ENCODE data around the gene AMBP.

DNA sequence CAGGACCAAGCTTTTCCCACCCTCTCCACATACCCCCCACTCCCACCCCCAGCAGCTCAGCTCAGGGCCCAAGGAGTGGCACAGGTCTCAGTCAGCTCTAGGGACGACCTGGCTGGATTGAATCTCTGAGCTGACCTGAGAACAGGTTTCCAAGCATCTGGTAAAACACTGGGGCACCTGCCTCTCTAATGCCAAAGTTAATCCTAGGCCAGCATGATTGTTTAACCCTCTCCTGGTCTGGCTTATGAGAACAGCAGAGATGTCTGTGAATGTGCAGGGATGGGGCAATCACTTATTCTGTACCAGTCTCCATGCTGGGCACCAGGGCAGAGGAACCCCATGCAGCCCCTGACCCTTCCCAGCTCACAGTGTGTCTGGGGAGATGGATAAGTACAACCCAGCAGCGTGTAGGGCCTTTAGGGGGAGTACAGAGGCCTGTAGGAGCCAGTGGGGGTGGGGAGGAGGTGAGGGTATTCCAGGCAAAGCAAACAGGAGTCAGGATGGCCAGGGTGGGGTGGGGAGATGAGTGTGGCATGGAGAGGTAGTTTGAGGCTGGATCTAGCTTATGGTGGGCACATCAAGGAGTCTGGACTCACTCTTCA lies 21.7 kb upstream of the AMBP start:
- TF ChIP-seq CEBPB (IDR thresholded peaks at IDR 0.05) (no peak), ZFP36 (IDR thresholded peaks at IDR 0.05; ENCODE audit: borderline replicate concordance, partially characterized antibody) (no peak), JUNB (IDR thresholded peaks at IDR 0.05) (no peak), CHD4 (IDR thresholded peaks at IDR 0.05; ENCODE audit: borderline replicate concordance) (no peak), BHLHE40 (IDR thresholded peaks at IDR 0.05; ENCODE audit: low read depth, low read length) (no peak), EP300 (IDR thresholded peaks at IDR 0.05) (no peak), CHD2 (IDR thresholded peaks at IDR 0.05; ENCODE audit: low read length, partially characterized antibody) (no peak)
- TF ChIP-seq, protein P1, sequence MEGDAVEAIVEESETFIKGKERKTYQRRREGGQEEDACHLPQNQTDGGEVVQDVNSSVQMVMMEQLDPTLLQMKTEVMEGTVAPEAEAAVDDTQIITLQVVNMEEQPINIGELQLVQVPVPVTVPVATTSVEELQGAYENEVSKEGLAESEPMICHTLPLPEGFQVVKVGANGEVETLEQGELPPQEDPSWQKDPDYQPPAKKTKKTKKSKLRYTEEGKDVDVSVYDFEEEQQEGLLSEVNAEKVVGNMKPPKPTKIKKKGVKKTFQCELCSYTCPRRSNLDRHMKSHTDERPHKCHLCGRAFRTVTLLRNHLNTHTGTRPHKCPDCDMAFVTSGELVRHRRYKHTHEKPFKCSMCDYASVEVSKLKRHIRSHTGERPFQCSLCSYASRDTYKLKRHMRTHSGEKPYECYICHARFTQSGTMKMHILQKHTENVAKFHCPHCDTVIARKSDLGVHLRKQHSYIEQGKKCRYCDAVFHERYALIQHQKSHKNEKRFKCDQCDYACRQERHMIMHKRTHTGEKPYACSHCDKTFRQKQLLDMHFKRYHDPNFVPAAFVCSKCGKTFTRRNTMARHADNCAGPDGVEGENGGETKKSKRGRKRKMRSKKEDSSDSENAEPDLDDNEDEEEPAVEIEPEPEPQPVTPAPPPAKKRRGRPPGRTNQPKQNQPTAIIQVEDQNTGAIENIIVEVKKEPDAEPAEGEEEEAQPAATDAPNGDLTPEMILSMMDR (IDR thresholded peaks at IDR 0.05) = no peak
- TF ChIP-seq, protein P2, sequence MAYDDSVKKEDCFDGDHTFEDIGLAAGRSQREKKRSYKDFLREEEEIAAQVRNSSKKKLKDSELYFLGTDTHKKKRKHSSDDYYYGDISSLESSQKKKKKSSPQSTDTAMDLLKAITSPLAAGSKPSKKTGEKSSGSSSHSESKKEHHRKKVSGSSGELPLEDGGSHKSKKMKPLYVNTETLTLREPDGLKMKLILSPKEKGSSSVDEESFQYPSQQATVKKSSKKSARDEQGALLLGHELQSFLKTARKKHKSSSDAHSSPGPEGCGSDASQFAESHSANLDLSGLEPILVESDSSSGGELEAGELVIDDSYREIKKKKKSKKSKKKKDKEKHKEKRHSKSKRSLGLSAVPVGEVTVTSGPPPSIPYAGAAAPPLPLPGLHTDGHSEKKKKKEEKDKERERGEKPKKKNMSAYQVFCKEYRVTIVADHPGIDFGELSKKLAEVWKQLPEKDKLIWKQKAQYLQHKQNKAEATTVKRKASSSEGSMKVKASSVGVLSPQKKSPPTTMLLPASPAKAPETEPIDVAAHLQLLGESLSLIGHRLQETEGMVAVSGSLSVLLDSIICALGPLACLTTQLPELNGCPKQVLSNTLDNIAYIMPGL (CRISPR knock-in tag; IDR thresholded peaks at IDR 0.05; ENCODE audit: borderline replicate concordance) = no peak
- TF ChIP-seq, protein P3, sequence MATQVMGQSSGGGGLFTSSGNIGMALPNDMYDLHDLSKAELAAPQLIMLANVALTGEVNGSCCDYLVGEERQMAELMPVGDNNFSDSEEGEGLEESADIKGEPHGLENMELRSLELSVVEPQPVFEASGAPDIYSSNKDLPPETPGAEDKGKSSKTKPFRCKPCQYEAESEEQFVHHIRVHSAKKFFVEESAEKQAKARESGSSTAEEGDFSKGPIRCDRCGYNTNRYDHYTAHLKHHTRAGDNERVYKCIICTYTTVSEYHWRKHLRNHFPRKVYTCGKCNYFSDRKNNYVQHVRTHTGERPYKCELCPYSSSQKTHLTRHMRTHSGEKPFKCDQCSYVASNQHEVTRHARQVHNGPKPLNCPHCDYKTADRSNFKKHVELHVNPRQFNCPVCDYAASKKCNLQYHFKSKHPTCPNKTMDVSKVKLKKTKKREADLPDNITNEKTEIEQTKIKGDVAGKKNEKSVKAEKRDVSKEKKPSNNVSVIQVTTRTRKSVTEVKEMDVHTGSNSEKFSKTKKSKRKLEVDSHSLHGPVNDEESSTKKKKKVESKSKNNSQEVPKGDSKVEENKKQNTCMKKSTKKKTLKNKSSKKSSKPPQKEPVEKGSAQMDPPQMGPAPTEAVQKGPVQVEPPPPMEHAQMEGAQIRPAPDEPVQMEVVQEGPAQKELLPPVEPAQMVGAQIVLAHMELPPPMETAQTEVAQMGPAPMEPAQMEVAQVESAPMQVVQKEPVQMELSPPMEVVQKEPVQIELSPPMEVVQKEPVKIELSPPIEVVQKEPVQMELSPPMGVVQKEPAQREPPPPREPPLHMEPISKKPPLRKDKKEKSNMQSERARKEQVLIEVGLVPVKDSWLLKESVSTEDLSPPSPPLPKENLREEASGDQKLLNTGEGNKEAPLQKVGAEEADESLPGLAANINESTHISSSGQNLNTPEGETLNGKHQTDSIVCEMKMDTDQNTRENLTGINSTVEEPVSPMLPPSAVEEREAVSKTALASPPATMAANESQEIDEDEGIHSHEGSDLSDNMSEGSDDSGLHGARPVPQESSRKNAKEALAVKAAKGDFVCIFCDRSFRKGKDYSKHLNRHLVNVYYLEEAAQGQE (IDR thresholded peaks at IDR 0.05) = no peak

All from A549 (cell line).